Coronary artery (tissue), 2 donors: ENCODE results near the gene NDUFB3.
"Not testable (repeated sequence)": the region's sequence is repeated elsewhere in the genome, so short reads cannot be mapped to it uniquely, and the experiment has no call there.

Experiments used
- DNase-seq: peaks from one replicate; pipeline ENCODE4 v3.0.0-alpha.2; 2017; ENCODE audit warnings: low spot score
- H3K27ac ChIP-seq, 2 donors: fragments of 200-600 bp; sonication (generic); one replicate each; pipeline ENCODE4 v1.5.1; 2016 to 2019
- H3K4me3 ChIP-seq: fragments of 200-600 bp; sonication (generic); 2 replicates; pipeline ENCODE4 v1.5.1; 2016; ENCODE audit warnings: mild to moderate bottlenecking, moderate library complexity
- CTCF ChIP-seq: fragments of 200-600 bp; sonication (generic); IDR thresholded peaks from one replicate; pipeline ENCODE4 v1.5.1; 2019; ENCODE audit warnings: antibody characterized with exemption

Gene NDUFB3

DNA sequence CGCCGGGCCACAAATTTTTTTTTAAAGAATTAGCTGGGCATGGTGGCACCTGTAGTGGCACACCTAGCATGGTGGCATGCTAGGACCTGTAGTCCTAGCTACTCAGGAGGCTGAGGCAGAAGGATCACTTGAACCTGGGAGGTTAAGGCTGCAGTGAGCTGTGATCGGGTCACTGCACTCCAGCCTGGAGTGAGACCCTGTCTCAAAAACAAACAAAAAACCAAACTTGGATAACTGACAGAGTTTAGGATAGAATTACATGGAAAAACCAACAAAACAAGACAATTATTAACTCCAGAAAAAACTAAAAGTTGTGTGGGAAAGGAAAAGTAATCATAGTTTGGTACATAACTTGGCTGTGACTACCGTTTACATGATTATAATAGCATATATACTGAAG lies 42.5 kb downstream of the NDUFB3 start:
- no peak for DNase-seq
- TF ChIP-seq CTCF, result no peak
- Histone ChIP-seq H3K27ac (no peak overlapping the region), H3K4me3 (no peak overlapping the region)

DNA sequence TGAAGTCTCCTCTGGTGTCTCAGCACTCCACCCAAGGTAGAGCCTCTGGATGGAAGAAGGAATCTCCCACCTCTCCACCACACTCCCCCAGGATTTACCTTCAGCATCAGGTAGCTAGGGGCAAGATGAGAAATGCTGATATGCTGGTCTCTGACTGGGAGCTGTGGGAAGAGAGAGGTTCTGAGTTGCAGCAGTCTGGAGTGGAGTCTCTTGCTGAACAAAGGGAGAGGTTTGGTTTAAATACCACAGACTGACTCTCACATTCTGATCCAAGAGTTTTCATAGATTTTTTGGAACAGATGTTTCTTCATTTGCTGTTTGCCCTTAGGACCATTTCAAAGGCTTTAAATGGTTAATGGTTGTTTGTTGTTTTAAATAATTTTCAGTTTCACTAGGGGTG lies 43.0 kb downstream of the NDUFB3 start:
- peak overlapping the region; percentile 86 for H3K4me3 ChIP-seq
- no peak for DNase-seq
- H3K27ac ChIP-seq, result no peak overlapping the region
- no peak for TF ChIP-seq CTCF

DNA sequence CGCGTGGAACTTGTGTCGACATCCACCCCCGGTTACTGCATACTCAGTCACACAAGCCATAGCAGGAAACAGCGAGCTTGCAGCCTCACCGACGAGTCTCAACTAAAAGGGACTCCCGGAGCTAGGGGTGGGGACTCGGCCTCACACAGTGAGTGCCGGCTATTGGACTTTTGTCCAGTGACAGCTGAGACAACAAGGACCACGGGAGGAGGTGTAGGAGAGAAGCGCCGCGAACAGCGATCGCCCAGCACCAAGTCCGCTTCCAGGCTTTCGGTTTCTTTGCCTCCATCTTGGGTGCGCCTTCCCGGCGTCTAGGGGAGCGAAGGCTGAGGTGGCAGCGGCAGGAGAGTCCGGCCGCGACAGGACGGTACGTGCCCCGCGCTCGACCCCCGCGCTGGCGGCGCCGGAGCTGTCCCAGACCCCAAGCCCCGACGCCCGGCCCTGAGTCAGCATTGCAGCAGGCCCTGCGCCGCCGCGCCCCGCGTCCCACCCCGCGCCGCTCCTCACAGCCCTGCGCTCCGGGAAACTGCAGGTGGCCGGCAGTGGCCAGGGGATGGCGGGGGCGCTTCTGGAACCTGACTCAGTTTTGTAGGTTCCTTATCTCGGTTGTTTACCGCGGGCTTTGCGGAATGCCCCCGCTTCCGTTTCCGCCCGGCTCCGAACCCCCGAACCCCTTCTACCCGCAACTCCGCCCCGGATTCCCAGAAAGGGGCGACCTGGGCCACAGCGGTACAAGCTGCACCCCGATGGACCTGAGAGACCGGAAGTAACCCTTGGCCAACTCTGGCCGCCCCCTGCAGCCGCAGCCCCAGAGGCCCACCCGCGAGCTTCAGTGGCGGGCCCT lies 44.5 kb downstream of the NDUFB3 start, which contains the start of gene CFLAR:
CFLAR (plus strand) TSS at position 50 of the 844 bp plus-strand sequence. CDS start 13,702 bp downstream, outside the sequence.
- peak; percentile 89 for DNase-seq
- Histone ChIP-seq H3K4me3 (peak within 1 kb of the TSS; percentile 86), H3K27ac (peak within 1 kb of the TSS; percentile 93 to 98)
- no peak for TF ChIP-seq CTCF

DNA sequence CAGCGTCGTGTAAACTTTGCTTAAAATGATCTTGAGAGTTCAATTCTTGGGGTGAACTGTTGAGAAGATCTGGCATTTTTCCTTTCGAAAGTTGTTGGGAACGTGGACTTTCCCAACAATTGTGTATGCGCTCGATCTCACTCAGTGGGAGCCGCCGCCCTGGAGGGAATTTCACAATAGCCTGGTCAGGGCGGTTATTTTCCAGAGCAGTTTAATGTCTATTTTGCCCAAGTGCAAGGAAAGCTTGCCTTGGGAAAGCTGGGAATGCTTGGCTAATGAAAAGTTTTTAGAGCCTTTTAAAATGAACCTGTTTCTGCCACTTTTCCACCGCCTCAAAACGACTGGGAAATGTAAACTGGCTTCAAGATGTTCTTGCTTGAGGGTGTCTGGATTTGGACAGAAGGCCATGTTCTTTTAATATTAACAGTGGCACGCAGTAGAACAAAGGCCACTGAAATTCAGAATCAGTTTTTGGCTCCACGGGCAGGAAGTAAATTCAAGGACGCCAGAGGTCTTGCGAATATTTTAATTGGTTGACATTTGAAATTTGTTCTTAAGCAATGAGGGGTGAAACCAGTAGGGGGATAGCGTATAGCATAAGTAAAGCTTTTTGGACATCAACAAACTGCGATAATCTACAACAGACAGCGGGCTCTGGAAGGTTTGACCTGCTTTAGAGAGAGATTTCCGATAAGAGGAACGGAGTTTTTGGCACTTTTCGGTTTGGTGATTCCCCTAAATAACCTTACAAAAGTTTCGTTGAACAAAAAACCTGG lies 45.3 kb downstream of the NDUFB3 start:
- peak overlapping the region; percentile 86 for H3K4me3 ChIP-seq
- peak; percentile 87 for DNase-seq
- H3K27ac ChIP-seq, result peak overlapping the region; percentile 93 to 98
- TF ChIP-seq CTCF, result no peak

DNA sequence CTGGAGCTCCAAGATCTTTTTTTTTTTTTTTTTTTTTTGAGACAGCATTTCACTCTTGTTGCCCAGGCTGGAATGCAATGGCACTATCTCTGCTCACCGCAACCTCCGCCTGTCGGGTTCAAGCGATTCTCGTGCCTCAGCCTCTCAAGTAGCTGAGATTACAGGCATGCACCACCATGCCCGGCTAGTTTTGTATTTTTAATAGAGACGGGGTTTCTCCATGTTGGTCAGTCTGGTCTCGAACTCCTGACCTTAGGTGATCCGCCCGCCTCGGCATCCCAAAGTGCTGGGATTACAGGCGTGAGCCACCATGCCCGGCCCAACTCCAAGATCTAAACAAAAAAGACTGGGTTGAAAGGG lies 45.9 kb downstream of the NDUFB3 start:
- Histone ChIP-seq H3K4me3 (peak overlapping the region; percentile 86), H3K27ac (peak overlapping the region; percentile 93 to 98)
- DNase-seq, result not testable (repeated sequence)

- H3K4me3 ChIP-seq, result peak overlapping the region; percentile 86
- peak; percentile 29 for TF ChIP-seq CTCF
- peak; percentile 87 for DNase-seq
- peak overlapping the region; percentile 93 to 98 for H3K27ac ChIP-seq
These were observed 46.5 kb downstream of the NDUFB3 start for GRCh38 chr2:201118121-201118960.
